ENCODE measurements around the gene BMPR1B. TPM values are rescaled to one million over a fixed set of nuclear protein-coding genes. Genes with fewer than 3 reads are reported as not detected.
A peak's percentile ranks its signal among the peaks of the same experiment; 100 is the strongest.

Gene BMPR1B
- total RNA-seq, 1 experiment from 2014 or later = 7.1 TPM

DNA sequence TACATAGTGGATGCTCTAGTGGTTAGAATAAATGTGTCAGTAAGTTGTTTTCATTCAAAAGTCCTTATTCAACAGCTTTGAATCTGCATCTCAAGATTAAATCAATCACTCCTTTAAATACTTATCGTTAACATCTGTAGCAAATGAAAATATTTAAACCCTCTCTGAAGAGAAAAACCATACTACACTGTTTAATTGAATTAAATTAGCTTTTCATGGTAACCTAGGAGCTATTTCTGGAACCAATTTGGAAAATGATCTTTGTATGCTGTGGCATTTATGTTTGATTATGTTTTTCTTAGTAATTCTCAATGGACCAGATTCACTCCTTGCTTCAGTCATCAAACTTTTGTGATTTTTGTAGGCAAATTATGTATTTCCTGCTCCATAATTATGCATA is 9.7 kb downstream of the BMPR1B start:
- no peaks in the 10 kb centered on the region for H3K9me3 ChIP-seq (ENCODE audit: low read length)
- H3K27ac ChIP-seq (ENCODE audit: low read length) = peak overlapping the region; percentile 28
- H3K4me1 ChIP-seq (ENCODE audit: insufficient read depth, low read length) = peaks cover 33% of the 10 kb centered on the region
- ATAC-seq (no peak), DNase-seq (no peak)
- H2AFZ ChIP-seq (ENCODE audit: low read length) = no peak overlapping the region
- H3F3A ChIP-seq (ENCODE audit: low read length, unreplicated experiment) = no peaks in the 10 kb centered on the region
- no peak overlapping the region for H3K9ac ChIP-seq (ENCODE audit: low read length)
- peaks cover 33% of the 10 kb centered on the region for H3K79me2 ChIP-seq (ENCODE audit: low read length)
- intact Hi-C loops (cut with micrococcal nuclease) = no loop called here
- no peaks in the 10 kb centered on the region for H4K20me1 ChIP-seq (ENCODE audit: low read length)
- no peak overlapping the region for H3K4me3 ChIP-seq (ENCODE audit: low read length)
- TF ChIP-seq EZH2 (IDR thresholded peaks at IDR 0.05; ENCODE audit: low read length, unreplicated experiment) (no peak), EZH2phosphoT487 (IDR thresholded peaks at IDR 0.05; ENCODE audit: borderline replicate concordance, low read length) (no peak)
- TF ChIP-seq, protein P1, sequence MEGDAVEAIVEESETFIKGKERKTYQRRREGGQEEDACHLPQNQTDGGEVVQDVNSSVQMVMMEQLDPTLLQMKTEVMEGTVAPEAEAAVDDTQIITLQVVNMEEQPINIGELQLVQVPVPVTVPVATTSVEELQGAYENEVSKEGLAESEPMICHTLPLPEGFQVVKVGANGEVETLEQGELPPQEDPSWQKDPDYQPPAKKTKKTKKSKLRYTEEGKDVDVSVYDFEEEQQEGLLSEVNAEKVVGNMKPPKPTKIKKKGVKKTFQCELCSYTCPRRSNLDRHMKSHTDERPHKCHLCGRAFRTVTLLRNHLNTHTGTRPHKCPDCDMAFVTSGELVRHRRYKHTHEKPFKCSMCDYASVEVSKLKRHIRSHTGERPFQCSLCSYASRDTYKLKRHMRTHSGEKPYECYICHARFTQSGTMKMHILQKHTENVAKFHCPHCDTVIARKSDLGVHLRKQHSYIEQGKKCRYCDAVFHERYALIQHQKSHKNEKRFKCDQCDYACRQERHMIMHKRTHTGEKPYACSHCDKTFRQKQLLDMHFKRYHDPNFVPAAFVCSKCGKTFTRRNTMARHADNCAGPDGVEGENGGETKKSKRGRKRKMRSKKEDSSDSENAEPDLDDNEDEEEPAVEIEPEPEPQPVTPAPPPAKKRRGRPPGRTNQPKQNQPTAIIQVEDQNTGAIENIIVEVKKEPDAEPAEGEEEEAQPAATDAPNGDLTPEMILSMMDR (conservative IDR thresholded peaks at IDR 0.05; ENCODE audit: low read depth, low read length) = no peak
- peak overlapping the region; percentile 61; the same call in 1 of the 2 replicates for H3K4me2 ChIP-seq (ENCODE audit: low read length)
- no peaks in the 10 kb centered on the region for H3K9me2 ChIP-seq (replicated peaks; ENCODE audit: low read length)
- no peaks in the 10 kb centered on the region for H3K36me3 ChIP-seq (ENCODE audit: low read depth, low read length)
- POLR2A ChIA-PET (ENCODE audit: unreplicated experiment) = no interaction called here
- BruUV-seq (replicated peaks) = no TSS peak
- CTCF ChIA-PET = no interaction called here
- H3K27me3 ChIP-seq (ENCODE audit: low read length) = no peaks in the 10 kb centered on the region

DNA sequence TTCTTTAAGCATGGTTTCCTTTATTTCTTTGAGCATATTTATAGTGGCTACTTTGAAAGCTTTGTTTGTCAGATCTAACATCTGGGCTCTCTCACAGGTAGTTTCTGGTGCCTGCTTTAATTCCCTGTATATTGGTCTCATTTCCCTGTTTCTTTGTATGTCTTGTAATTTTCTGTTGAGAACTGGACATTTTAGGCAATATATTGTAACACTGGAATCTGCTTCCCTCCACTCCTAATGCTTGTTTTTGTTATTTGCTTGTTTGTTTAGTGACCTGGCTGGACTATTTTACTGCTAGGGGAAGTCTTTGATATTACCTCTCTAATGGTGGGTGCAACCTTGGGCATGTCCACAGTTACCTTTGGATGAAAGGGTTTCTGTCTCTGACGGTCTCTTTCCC is 25.0 kb downstream of the BMPR1B start:
- no peaks in the 10 kb centered on the region for H3K4me1 ChIP-seq (ENCODE audit: insufficient read depth, low read length)
- no peak for DNase-seq
- no peaks in the 10 kb centered on the region for H3K27me3 ChIP-seq (ENCODE audit: low read length)
- no peak overlapping the region for H3K27ac ChIP-seq (ENCODE audit: low read length)
- no peaks in the 10 kb centered on the region for H3K9me3 ChIP-seq (ENCODE audit: low read length)
- BruUV-seq (replicated peaks) = no TSS peak
- TF ChIP-seq, protein P1 (conservative IDR thresholded peaks at IDR 0.05; ENCODE audit: low read depth, low read length) = no peak
- TF ChIP-seq EZH2 (IDR thresholded peaks at IDR 0.05; ENCODE audit: low read length, unreplicated experiment) = no peak
- no peak for TF ChIP-seq EZH2phosphoT487 (IDR thresholded peaks at IDR 0.05; ENCODE audit: borderline replicate concordance, low read length)
- ChIA-PET POLR2A (ENCODE audit: unreplicated experiment) (no interaction called here), CTCF (no interaction called here)
- H3K9me2 ChIP-seq (replicated peaks; ENCODE audit: low read length) = no peaks in the 10 kb centered on the region
- H3K9ac ChIP-seq (ENCODE audit: low read length) = no peak overlapping the region
- H4K20me1 ChIP-seq (ENCODE audit: low read length) = no peaks in the 10 kb centered on the region
- no peaks in the 10 kb centered on the region for H3F3A ChIP-seq (ENCODE audit: low read length, unreplicated experiment)
- no peak for ATAC-seq
- intact Hi-C loops (cut with micrococcal nuclease) = no loop called here
- H2AFZ ChIP-seq (ENCODE audit: low read length) = no peak overlapping the region
- no peak overlapping the region for H3K4me3 ChIP-seq (ENCODE audit: low read length)
- H3K79me2 ChIP-seq (ENCODE audit: low read length) = no peaks in the 10 kb centered on the region
- H3K4me2 ChIP-seq (ENCODE audit: low read length) = no peak overlapping the region
- H3K36me3 ChIP-seq (ENCODE audit: low read depth, low read length) = peaks cover 3% of the 10 kb centered on the region; the same call in 1 of the 2 replicates

DNA sequence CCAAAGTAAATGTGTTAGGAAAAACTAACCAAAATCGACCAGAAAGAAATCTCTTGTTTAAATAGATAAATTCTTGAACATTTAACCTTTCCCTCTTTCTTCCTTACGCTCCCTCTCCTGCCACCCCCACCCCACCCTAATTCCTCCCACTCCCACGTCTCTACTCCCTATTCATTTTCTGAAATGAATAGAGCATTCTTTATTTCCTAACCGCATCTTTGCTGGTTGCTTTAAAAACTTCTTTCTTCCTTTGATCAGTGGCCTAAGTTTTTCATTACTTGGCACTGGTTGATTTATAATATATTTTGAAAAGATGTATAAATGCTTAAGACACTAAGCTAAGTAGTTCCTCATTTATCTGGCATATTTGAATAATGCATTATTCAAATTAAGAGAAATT is 33.9 kb downstream of the BMPR1B start:
- no peaks in the 10 kb centered on the region for H3K4me1 ChIP-seq (ENCODE audit: insufficient read depth, low read length)
- TF ChIP-seq EZH2phosphoT487 (IDR thresholded peaks at IDR 0.05; ENCODE audit: borderline replicate concordance, low read length) = no peak
- TF ChIP-seq, protein P1 (conservative IDR thresholded peaks at IDR 0.05; ENCODE audit: low read depth, low read length) = no peak
- TF ChIP-seq EZH2 (IDR thresholded peaks at IDR 0.05; ENCODE audit: low read length, unreplicated experiment) = no peak
- no peaks in the 10 kb centered on the region for H3F3A ChIP-seq (ENCODE audit: low read length, unreplicated experiment)
- no peak for ATAC-seq
- intact Hi-C loops (cut with micrococcal nuclease) = no loop called here
- no peak for DNase-seq
- no peaks in the 10 kb centered on the region for H3K27me3 ChIP-seq (ENCODE audit: low read length)
- H3K9me3 ChIP-seq (ENCODE audit: low read length) = no peaks in the 10 kb centered on the region
- no peak overlapping the region for H2AFZ ChIP-seq (ENCODE audit: low read length)
- no peak overlapping the region for H3K4me2 ChIP-seq (ENCODE audit: low read length)
- BruUV-seq (replicated peaks) = no TSS peak
- H3K4me3 ChIP-seq (ENCODE audit: low read length) = no peak overlapping the region
- H3K9ac ChIP-seq (ENCODE audit: low read length) = no peak overlapping the region
- H4K20me1 ChIP-seq (ENCODE audit: low read length) = no peaks in the 10 kb centered on the region
- POLR2A ChIA-PET (ENCODE audit: unreplicated experiment) = no interaction called here
- H3K27ac ChIP-seq (ENCODE audit: low read length) = no peak overlapping the region
- CTCF ChIA-PET = no interaction called here
- H3K9me2 ChIP-seq (replicated peaks; ENCODE audit: low read length) = no peaks in the 10 kb centered on the region
- no peaks in the 10 kb centered on the region for H3K36me3 ChIP-seq (ENCODE audit: low read depth, low read length)
- H3K79me2 ChIP-seq (ENCODE audit: low read length) = no peaks in the 10 kb centered on the region

All from PC-3 (cell line).